ENCODE results near the gene LRRFIP2.

Gene LRRFIP2

DNA sequence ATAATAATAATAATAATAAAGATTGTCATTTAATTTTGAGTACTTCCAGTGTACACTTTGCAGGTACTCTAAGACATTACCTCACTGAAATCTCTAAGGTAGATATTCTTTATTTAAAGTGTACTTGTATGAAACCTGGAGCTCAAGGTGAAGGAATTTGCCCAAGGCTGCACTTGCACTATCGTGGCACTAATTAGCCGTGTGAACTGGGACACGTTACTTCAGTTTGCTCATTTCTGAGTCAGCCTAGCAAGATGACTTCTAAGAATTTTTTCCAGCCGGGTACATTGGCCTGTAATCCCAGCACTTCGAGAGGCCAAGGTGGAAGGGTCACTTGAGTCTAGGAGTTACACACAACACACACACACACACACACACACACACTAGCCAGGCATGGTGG, 147.5 kb downstream of the LRRFIP2 start:
- TF ChIP-seq, protein P1, sequence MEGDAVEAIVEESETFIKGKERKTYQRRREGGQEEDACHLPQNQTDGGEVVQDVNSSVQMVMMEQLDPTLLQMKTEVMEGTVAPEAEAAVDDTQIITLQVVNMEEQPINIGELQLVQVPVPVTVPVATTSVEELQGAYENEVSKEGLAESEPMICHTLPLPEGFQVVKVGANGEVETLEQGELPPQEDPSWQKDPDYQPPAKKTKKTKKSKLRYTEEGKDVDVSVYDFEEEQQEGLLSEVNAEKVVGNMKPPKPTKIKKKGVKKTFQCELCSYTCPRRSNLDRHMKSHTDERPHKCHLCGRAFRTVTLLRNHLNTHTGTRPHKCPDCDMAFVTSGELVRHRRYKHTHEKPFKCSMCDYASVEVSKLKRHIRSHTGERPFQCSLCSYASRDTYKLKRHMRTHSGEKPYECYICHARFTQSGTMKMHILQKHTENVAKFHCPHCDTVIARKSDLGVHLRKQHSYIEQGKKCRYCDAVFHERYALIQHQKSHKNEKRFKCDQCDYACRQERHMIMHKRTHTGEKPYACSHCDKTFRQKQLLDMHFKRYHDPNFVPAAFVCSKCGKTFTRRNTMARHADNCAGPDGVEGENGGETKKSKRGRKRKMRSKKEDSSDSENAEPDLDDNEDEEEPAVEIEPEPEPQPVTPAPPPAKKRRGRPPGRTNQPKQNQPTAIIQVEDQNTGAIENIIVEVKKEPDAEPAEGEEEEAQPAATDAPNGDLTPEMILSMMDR (IDR thresholded peaks at IDR 0.05; ENCODE audit: poor library complexity, severe bottlenecking): no peak
- H3K36me3 ChIP-seq (ENCODE audit: low read depth): peaks cover 81% of the 10 kb centered on the region
- no peaks in the 10 kb centered on the region for H3K27me3 ChIP-seq (ENCODE audit: insufficient read depth, poor library complexity, severe bottlenecking)
- H3K4me3 ChIP-seq (ENCODE audit: severe bottlenecking): no peak overlapping the region
- ATAC-seq (ENCODE audit: low read depth) (no peak), DNase-seq (ENCODE audit: low spot score) (no peak)
- H3K27ac ChIP-seq (ENCODE audit: poor library complexity, severe bottlenecking): no peak overlapping the region
- H3K9me3 ChIP-seq (ENCODE audit: severe bottlenecking): no peaks in the 10 kb centered on the region
- H3K4me1 ChIP-seq (ENCODE audit: insufficient read depth, poor library complexity, severe bottlenecking): no peaks in the 10 kb centered on the region

DNA sequence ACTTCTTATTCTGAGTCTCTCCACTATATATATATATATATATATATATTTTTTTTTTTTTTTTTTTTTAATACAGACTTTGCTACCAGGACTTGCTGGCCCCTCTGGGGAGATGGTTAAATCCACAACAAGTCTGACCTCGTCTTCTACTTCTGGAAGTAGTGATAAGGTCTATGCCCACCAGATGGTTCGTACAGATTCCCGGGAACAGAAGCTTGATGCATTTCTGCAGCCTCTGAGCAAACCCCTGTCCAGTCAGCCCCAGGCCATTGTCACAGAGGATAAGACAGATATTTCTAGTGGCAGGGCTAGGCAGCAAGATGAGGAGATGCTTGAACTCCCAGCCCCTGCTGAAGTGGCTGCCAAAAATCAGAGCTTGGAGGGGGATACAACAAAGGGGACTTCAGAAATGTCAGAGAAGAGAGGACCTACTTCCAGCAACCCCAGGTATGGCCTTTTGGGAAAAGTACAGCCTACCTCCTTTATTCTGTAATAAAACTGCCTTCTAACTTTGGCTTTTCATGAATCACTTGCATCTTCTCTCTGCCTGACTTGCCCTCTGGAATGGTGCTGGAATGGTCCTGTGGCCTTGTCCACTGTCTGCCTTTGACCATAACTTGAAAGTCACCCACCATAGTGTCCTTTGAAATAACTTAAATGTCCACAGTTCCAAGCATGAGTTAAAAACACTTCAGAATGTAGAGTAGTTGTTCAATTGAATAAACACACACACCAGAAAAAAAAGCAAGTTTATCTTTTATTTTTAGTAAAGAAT, 148.6 kb downstream of the LRRFIP2 start:
- H3K27ac ChIP-seq (ENCODE audit: poor library complexity, severe bottlenecking): no peak overlapping the region
- no peak overlapping the region for H3K4me3 ChIP-seq (ENCODE audit: severe bottlenecking)
- H3K9me3 ChIP-seq (ENCODE audit: severe bottlenecking): no peaks in the 10 kb centered on the region
- DNase-seq (ENCODE audit: low spot score): no peak
- H3K27me3 ChIP-seq (ENCODE audit: insufficient read depth, poor library complexity, severe bottlenecking): no peaks in the 10 kb centered on the region
- H3K4me1 ChIP-seq (ENCODE audit: insufficient read depth, poor library complexity, severe bottlenecking): no peaks in the 10 kb centered on the region
- no peak for ATAC-seq (ENCODE audit: low read depth)
- TF ChIP-seq, protein P1 (IDR thresholded peaks at IDR 0.05; ENCODE audit: poor library complexity, severe bottlenecking): no peak
- H3K36me3 ChIP-seq (ENCODE audit: low read depth): peaks cover 81% of the 10 kb centered on the region

DNA sequence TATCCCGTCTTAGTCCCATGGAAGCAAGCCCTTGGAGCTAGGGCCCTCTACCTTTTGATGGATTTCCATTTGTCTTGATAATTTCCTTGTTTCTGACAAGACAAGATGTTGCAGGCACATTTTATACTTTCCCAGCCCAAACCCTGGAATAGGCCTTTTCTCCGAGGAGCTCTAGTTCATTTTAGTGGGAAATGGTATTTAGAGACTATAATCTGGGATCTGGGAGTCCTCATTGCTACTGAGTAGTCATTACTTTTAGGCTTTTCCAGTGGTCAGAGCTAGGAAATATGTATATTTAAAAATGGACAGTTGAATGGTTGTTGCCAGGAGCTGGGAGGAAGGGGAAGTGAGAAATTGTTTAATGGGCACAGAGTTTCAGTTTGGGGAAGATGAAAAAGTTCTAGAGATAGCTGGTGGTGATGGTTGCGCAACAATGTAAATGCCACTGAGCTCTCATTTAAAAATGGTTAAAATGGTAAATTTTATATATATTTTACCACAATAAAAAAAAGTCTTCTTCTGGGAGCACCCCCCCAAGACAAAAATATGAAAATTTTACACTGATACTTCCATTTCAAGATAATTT, 149.5 kb downstream of the LRRFIP2 start:
- DNase-seq (ENCODE audit: low spot score): no peak
- no peak overlapping the region for H3K27ac ChIP-seq (ENCODE audit: poor library complexity, severe bottlenecking)

DNA sequence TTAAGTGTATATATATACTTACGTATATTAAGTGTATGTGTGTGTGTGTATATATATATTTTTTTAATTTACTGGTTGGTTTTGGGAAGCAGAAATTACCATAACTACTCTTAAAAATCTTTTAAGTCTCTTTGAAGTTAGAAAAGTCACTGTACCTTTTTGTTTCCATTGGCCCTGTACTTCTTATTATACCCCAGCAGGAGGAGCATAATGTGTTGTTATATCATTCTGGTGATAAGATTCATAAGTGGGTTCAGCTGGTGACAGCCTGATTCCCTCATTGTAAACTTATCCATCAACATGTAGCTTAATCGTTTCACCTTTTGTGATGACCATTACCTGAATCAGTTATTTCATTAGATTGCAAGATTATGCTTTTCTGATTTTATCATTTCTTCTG, 150.3 kb downstream of the LRRFIP2 start:
- DNase-seq (ENCODE audit: low spot score): no peak
- Histone ChIP-seq H3K27ac (ENCODE audit: poor library complexity, severe bottlenecking) (no peak overlapping the region), H3K36me3 (ENCODE audit: low read depth) (peaks cover 84% of the 10 kb centered on the region), H3K9me3 (ENCODE audit: severe bottlenecking) (no peaks in the 10 kb centered on the region), H3K27me3 (ENCODE audit: insufficient read depth, poor library complexity, severe bottlenecking) (no peaks in the 10 kb centered on the region), H3K4me1 (ENCODE audit: insufficient read depth, poor library complexity, severe bottlenecking) (no peaks in the 10 kb centered on the region), H3K4me3 (ENCODE audit: severe bottlenecking) (no peak overlapping the region)
- no peak for ATAC-seq (ENCODE audit: low read depth)
- TF ChIP-seq, protein P1 (IDR thresholded peaks at IDR 0.05; ENCODE audit: poor library complexity, severe bottlenecking): no peak

More for the DNA sequence above, 149.5 kb downstream of the LRRFIP2 start:
- Histone ChIP-seq H3K9me3 (ENCODE audit: severe bottlenecking) (no peaks in the 10 kb centered on the region), H3K36me3 (ENCODE audit: low read depth) (peaks cover 84% of the 10 kb centered on the region), H3K27me3 (ENCODE audit: insufficient read depth, poor library complexity, severe bottlenecking) (no peaks in the 10 kb centered on the region), H3K4me1 (ENCODE audit: insufficient read depth, poor library complexity, severe bottlenecking) (no peaks in the 10 kb centered on the region), H3K4me3 (ENCODE audit: severe bottlenecking) (no peak overlapping the region)
- TF ChIP-seq, protein P1 (IDR thresholded peaks at IDR 0.05; ENCODE audit: poor library complexity, severe bottlenecking): no peak
- ATAC-seq (ENCODE audit: low read depth): no peak

DNA sequence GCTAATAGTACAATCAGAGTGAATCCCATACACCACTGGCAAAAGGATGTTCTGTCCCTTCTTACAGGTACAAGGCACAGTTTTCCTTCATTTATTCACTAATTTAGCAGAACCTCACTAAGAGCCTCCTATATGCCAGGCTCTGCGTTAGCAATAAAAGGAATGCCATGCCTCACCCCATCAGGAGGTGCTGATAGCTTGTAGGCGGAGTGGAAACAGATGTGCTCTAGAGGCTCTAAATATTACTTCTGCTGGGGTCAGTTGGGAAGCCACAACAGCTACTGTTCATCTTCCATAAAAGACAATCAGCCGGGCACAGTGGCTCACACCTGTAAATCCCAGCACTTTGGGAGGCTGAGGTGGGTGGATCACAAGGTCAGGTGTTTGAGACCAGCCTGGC, 156.7 kb downstream of the LRRFIP2 start:
- Histone ChIP-seq H3K9me3 (ENCODE audit: severe bottlenecking) (no peaks in the 10 kb centered on the region), H3K27me3 (ENCODE audit: insufficient read depth, poor library complexity, severe bottlenecking) (no peaks in the 10 kb centered on the region), H3K36me3 (ENCODE audit: low read depth) (peaks cover 94% of the 10 kb centered on the region), H3K4me1 (ENCODE audit: insufficient read depth, poor library complexity, severe bottlenecking) (no peaks in the 10 kb centered on the region), H3K27ac (ENCODE audit: poor library complexity, severe bottlenecking) (no peak overlapping the region), H3K4me3 (ENCODE audit: severe bottlenecking) (no peak overlapping the region)
- no peak for ATAC-seq (ENCODE audit: low read depth)
- TF ChIP-seq, protein P1 (IDR thresholded peaks at IDR 0.05; ENCODE audit: poor library complexity, severe bottlenecking): no peak
- DNase-seq (ENCODE audit: low spot score): no peak
